CD4-positive, alpha-beta T cell treated with Interleukin-15 for 4 hours (primary cell): ENCODE measurements around the gene CCNO.

Experiments
- DNase-seq: peaks from one replicate; pipeline ENCODE4 v3.0.0-alpha.2; 2020; ENCODE audit warnings: low spot score

Gene CCNO

GRCh38 chr5:55222985-55223811, 10.2 kb downstream of the CCNO start:
- no peak for DNase-seq

DNA sequence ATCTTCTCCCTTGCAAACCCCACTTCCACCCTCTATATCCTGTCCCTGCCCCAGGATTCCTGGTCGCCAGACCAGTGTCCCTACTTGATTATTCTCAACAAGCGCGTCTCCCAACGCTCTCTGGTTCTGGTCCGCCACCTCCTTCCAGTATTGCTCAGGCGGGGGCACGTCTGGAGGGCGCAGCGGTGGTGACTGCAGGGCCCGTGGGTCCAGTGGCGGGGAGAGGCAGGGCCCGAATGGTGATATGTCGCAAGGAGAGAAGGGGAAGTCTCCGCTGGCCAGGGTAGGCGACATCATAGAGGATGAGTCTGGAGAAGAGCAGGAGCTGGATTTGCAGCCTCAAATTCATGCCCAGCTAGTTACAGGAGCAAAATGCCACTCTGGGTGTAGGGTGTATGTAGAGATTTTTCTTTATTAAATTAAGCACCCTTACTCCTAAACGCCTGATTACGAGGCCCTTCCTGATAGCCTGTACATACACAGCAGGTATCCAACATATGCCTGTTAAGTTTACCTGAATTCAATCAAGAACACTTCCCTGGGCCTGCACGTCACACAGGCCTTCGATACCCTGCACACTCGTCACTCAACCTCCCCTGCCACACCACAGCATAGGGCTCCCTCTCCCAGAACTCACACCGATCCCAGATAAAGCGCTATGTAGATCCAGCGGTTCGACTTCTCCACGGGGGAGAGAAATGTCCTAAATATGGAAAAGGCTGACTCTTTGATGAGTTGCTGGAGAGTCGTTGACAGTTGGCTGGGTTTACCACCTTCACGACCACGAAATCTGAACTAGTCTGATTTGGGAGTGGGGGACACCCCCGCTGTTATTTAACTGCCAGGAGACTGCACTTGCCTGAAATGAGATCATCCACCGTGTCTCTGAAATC, 11.1 kb downstream of the CCNO start:
- no peak for DNase-seq

DNA sequence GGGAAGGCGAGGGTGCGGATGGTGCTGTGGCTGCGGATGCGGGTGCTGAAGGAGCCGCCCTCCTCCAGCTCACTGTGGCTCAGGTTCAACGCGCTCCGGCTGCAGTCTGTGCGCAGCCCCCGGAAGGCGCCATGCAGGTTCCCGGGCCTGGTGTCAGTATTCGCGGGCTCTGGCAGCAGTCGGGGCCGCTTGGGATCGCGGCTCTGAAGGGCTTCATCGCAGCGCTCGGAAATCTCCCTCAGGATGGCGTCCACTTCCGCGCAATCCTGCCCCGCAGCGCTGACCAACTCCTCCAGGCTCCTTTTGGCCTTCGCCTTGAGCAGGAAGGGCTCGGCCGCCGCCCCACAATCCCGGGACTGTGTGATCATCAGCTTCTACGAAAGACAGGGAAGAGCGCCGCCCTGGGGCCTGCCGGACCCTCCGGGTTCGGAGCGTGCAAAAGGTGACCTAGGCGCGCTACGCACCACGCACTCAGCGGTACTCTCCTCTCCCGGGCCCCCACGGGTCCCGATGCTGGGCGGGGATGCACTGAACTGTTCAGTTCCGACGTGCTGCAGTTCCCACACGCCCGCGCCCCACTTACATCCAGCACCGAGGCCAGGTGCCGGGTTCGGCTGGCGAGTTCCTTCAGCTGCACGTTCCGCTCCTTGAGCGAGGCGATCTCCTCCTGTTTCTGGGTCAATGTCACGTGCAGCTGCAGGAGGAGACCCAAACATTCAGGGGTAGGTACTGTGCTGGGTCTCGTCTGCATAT, 12.8 kb downstream of the CCNO start:
- DNase-seq, result no peak

DNA sequence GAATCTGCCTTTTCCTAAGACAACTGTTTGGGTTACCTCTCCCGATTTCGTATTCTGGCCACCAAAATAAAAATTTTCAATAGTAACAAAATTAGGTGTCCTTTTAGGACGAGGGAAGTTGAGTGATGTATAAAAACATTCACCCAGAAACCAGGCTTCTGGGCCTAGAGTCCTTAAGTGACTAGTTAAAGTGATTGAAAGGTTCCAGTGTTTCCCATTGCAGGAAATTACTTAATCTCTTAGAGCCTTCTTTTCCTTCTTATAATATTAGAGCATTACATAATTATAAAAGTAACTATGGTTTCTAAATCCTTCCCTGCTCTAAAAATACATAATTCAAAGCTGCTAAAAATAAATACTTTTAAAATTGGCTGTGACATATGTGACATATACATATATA, 13.6 kb downstream of the CCNO start:
- no peak for DNase-seq

DNA sequence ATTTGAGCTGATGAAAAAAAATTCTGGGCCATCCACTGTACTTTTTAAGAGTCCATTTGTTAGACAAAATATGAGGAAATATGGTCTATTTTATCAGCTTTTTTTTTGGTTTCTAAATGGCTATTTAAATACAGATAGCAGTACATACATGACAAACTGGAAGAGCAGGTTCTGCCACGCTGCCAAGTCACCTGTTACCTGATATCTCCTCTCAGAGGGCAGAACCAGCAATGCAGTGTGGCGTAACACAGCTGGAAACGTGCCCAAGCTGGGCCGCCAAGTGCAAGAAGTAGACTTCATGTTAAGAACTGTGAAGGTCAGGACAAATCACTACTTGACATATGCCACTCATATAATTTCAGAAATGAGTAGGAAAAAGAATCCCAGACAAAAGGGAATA, 14.4 kb downstream of the CCNO start:
- DNase-seq, result no peak

DNA sequence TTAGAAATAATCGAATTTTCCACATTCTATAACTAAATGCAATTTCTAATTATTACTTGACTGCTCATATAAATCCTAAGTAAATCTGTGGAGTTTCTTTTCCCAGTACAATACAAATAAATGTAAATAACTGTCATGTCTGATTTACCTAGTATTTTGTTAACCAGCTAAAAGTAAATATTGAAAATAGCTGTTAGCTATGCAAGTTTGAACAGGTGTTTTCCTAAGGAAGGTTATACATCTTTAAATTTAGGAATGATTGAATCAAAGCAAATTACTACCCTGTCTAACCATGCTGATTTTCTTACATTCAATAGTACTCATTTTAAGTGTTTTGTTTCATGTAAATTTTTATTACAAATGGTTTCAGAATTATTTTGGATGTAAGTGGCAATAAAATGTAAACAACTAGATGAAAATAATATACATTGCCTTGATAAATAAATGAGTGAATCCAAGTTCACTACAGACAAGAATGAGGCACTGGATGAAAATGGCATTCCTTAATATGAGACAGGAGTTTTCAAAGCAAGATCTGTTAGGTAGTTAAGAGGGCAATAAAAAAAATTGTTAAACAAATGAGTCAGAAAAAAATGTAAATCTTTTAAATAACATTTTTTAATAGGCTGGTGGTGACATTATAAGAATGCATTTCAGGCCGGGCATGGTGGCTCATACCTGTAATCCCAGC, 22.1 kb downstream of the CCNO start:
- no peak for DNase-seq

DNA sequence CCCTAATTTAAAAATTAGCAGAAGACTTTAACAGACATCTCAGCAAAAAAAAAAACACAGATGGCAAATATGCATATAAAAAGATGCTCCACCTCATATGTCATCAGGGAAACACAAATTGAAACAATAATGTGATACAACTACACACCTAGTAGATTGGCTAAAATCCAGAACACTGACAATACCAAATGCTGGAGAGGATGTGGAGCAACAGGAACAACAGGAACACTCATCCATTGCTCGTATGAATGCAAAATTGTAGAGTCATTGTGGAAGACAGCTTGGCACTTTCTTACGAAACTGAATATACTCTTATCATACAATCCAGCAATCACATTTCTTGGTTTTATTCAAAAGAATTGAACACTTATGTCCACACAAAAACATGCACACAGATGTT, 28.4 kb downstream of the CCNO start:
- DNase-seq, result no peak

GRCh38 chr5:55191165-55191564, 42.2 kb downstream of the CCNO start:
- DNase-seq, result no peak

DNA sequence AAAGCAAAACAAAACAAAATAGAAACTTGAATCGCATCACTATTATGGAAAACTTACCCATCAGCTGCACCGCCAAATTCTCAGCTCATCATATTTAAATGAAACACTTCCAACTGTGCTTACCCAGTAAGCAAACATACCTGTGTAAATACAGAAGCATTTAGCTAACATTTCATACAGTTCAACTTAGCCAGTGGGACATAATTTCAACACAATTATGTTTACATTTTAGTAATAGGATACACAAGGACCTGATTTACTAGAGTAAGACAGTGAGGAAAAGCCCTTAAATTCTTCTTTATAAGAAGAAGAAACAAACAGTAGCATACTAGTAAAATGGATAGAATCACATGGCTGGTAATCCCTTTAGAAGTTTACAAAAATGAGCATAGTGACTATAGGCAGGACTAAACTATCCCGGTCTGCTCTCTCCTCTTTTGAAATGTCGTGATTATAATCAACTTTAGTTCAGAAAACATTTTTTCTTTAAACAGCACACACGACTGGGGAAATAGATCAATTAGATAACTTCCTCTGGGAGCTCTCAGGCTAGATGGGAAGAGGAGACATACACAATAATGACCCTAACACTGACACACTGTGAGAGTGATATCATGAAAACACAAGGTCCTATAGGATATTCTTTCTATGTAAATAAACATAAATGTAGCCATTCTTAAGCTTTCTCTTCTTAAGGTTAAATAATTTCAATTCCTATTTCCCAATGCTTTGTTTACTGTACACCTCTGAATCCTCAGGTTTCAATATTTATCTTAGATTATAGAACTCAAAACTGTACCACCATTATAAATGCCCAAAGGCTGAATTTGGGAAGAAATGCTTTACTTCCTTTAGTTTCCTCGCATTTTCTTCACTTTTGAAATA, 44.5 kb downstream of the CCNO start:
- no peak for DNase-seq

- no peak for DNase-seq
These were observed 46.0 kb downstream of the CCNO start for GRCh38 chr5:55187370-55187769.
